Skin of body (tissue), 2 donors: Measurements from ENCODE around the gene LDAH. TPM values are rescaled to one million over a fixed set of nuclear protein-coding genes. Genes with fewer than 3 reads are reported as not detected.
"Not testable (repeated sequence)": the region's sequence is repeated elsewhere in the genome, so short reads cannot be mapped to it uniquely, and the experiment has no call there.

Experiments used
- DNase-seq: peaks from one replicate; lab custom pipeline; 2025; lab: John Stamatoyannopoulos, UW
- total RNA-seq: library from RNA; depleted of rRNA; stranded (reverse); fragments of >200 nt; gene quantifications from one replicate; pipeline ENCODE4 v1.2.3, GENCODE V29; 2014

The LDAH gene
- total RNA-seq, result 15.8 TPM

- DNase-seq, result peak; percentile 90
Observed at GRCh38 chr2:20822535-20823490, at the start of gene LDAH. Gene LDAH (minus strand): TSS chr2:20823101. CDS start chr2:20801463, 21,638 bp downstream.

GRCh38 chr2:20868377-20868776, 45.5 kb upstream of the LDAH start:
- DNase-seq, result no peak

- DNase-seq, result no peak
Observed at GRCh38 chr2:20862850-20863249, 39.9 kb upstream of the LDAH start.

GRCh38 chr2:20855456-20855855, 32.6 kb upstream of the LDAH start:
- DNase-seq, result no peak

GRCh38 chr2:20852670-20853069, 29.8 kb upstream of the LDAH start:
- no peak for DNase-seq

GRCh38 chr2:20852139-20852538, 29.2 kb upstream of the LDAH start:
- no peak for DNase-seq

- no peak for DNase-seq
Observed at GRCh38 chr2:20844246-20844645, 21.3 kb upstream of the LDAH start.

- no peak for DNase-seq
Observed at GRCh38 chr2:20839052-20839451, 16.2 kb upstream of the LDAH start.

GRCh38 chr2:20838016-20838415, 15.1 kb upstream of the LDAH start:
- no peak for DNase-seq

- no peak for DNase-seq
Observed at GRCh38 chr2:20836521-20836920, 13.6 kb upstream of the LDAH start.

GRCh38 chr2:20834331-20834730, 11.4 kb upstream of the LDAH start:
- no peak for DNase-seq

GRCh38 chr2:20832606-20833005, 9.7 kb upstream of the LDAH start:
- no peak for DNase-seq

GRCh38 chr2:20829861-20830260, 7.0 kb upstream of the LDAH start:
- DNase-seq, result no peak

- no peak for DNase-seq
Observed at GRCh38 chr2:20823917-20824316, 1.0 kb upstream of the LDAH start.

GRCh38 chr2:20818820-20819219, 4.1 kb downstream of the LDAH start:
- DNase-seq, result no peak

- no peak for DNase-seq
Observed at GRCh38 chr2:20815216-20815615, 7.7 kb downstream of the LDAH start.

GRCh38 chr2:20812779-20813178, 10.1 kb downstream of the LDAH start:
- no peak for DNase-seq

GRCh38 chr2:20806286-20806685, 16.6 kb downstream of the LDAH start:
- DNase-seq, result no peak

- no peak for DNase-seq
Observed at GRCh38 chr2:20803974-20804373, 18.9 kb downstream of the LDAH start.

GRCh38 chr2:20803226-20803682, 19.6 kb downstream of the LDAH start:
- DNase-seq, result no peak

GRCh38 chr2:20797096-20797495, 25.8 kb downstream of the LDAH start:
- no peak for DNase-seq

GRCh38 chr2:20796374-20796791, 26.5 kb downstream of the LDAH start:
- no peak for DNase-seq

- DNase-seq, result not testable (repeated sequence)
Observed at GRCh38 chr2:20793944-20794343, 29.0 kb downstream of the LDAH start.
